Measurements from ENCODE around the gene PALM.

DNA sequence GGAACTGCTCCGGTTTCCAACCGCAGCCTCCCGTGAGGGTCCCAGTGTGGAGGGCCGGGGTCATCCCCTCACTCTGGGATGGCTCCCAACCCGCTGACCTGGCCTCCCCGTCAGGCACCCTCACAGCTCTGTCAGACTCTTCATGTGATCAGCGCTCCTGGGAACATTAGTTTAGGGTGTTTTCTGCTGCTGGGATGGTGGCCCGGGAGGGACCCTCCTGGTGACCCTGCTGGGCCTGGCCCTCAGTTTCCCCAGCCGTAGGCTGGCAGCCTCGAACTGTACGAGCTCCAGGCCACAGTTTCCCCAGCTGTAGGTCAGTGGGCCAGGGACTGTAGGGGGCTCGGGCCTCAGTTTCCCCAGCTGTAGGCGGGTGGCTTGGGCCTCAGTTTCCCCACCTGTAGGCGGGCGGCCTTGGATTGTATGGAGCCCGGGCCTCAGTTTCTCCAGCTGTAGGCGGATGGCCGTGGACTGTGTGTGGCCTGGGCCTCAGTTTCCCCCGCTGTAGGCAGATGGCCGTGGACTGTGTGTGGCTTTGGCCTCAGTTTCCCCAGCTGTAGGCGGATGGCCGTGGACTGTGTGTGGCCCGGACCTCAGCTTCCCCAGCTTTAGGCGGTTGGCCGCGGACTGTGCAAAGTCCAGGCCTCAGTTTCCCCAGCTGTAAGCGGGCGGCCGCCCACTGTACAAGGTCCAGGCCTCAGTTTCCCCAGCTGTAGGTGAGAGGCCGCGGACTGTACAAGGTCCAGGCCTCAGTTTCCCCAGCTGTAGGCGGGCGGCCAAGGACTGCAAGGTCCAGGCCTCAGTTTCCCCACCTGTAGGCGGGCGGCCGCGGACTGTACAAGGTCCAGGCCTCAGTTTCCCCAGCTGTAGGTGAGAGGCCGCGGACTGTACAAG, 87.2 kb downstream of the PALM start:
- TF ChIP-seq, protein P1, sequence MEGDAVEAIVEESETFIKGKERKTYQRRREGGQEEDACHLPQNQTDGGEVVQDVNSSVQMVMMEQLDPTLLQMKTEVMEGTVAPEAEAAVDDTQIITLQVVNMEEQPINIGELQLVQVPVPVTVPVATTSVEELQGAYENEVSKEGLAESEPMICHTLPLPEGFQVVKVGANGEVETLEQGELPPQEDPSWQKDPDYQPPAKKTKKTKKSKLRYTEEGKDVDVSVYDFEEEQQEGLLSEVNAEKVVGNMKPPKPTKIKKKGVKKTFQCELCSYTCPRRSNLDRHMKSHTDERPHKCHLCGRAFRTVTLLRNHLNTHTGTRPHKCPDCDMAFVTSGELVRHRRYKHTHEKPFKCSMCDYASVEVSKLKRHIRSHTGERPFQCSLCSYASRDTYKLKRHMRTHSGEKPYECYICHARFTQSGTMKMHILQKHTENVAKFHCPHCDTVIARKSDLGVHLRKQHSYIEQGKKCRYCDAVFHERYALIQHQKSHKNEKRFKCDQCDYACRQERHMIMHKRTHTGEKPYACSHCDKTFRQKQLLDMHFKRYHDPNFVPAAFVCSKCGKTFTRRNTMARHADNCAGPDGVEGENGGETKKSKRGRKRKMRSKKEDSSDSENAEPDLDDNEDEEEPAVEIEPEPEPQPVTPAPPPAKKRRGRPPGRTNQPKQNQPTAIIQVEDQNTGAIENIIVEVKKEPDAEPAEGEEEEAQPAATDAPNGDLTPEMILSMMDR (conservative IDR thresholded peaks at IDR 0.05; ENCODE audit: low read length): no peak
- TF ChIP-seq EZH2phosphoT487 (IDR thresholded peaks at IDR 0.05; ENCODE audit: borderline replicate concordance, low read depth, low read length): no peak
